Gastrocnemius medialis (tissue), 4 donors: ENCODE results near the gene CLDN3.

ENCODE experiments used
- POLR2A ChIP-seq, 2 donors: fragments of 450-650 bp; IDR thresholded peaks; one replicate each; pipeline ENCODE4 v1.6.1; 2017; ENCODE audit warnings: antibody characterized with exemption in 2 of 2, mild to moderate bottlenecking in 2 of 2, moderate library complexity in 2 of 2
- TF ChIP-seq, protein P1 (sequence below), 5 experiments: fragments of 450-650 bp in 3 of 5; fragments of 200-600 bp in 2 of 5; sonication (generic) in 2 of 5; IDR thresholded peaks in 4 of 5; conservative IDR thresholded peaks in 1 of 5; 1 replicate in 4 of 5; 2 replicates in 1 of 5; pipeline ENCODE4 v1.5.1; 2016 to 2019; ENCODE audit warnings: antibody characterized with exemption in 5 of 5, mild to moderate bottlenecking in 3 of 5, moderate library complexity in 3 of 5

DNA sequence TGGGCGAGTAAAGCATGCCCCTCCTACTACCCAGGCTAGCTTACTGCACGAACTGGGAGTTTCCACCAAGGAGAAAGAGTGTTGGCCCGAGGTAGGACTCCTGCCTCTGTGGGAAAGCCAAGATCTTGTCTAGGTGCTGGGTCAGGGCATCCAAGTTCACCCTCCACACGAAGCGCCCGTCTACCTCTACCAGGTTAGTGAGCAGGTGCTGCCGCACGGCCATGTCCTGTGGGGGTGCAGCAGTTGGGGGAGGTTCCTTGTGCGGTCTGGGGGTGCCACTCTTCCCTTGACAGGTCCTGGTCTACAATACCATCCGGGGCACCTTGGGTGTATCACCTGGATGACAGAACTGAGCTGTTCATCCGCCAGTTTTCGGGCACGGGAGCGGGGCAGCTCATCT, 33.2 kb downstream of the CLDN3 start:
- TF ChIP-seq, protein P1, sequence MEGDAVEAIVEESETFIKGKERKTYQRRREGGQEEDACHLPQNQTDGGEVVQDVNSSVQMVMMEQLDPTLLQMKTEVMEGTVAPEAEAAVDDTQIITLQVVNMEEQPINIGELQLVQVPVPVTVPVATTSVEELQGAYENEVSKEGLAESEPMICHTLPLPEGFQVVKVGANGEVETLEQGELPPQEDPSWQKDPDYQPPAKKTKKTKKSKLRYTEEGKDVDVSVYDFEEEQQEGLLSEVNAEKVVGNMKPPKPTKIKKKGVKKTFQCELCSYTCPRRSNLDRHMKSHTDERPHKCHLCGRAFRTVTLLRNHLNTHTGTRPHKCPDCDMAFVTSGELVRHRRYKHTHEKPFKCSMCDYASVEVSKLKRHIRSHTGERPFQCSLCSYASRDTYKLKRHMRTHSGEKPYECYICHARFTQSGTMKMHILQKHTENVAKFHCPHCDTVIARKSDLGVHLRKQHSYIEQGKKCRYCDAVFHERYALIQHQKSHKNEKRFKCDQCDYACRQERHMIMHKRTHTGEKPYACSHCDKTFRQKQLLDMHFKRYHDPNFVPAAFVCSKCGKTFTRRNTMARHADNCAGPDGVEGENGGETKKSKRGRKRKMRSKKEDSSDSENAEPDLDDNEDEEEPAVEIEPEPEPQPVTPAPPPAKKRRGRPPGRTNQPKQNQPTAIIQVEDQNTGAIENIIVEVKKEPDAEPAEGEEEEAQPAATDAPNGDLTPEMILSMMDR (IDR thresholded peaks at IDR 0.05 in 4 of 5, conservative IDR thresholded peaks at IDR 0.05 in 1 of 5) = no peak
- no peak for TF ChIP-seq POLR2A (IDR thresholded peaks at IDR 0.05)
